HEK293 (cell line): ENCODE results near the gene PPP3CA.

Source experiments
- HOXA7 ChIP-seq: sonication (generic); formaldehyde crosslinking; IDR thresholded peaks from 2 replicates; pipeline ENCODE4 v1.8.1; 2022; ENCODE audit warnings: missing genetic modification reagents, borderline replicate concordance
- SP2 ChIP-seq: fragments of 450-650 bp; formaldehyde crosslinking; IDR thresholded peaks from 2 replicates; pipeline ENCODE4 v1.5.1; 2016; ENCODE audit warnings: missing biosample characterization, missing genetic modification characterization
- TCF7L2 ChIP-seq: IDR thresholded peaks from 2 replicates; pipeline ENCODE4 v1.6.1; 2011; ENCODE audit warnings: low read depth, mild to moderate bottlenecking, inconsistent platforms, low read length, moderate library complexity, borderline replicate concordance
- ZIC2 ChIP-seq: fragments of 450-650 bp; formaldehyde crosslinking; IDR thresholded peaks from 2 replicates; pipeline ENCODE4 v1.5.1; 2016; ENCODE audit warnings: missing biosample characterization, missing genetic modification characterization
- ZNF169 ChIP-seq: fragments of 450-650 bp; formaldehyde crosslinking; IDR thresholded peaks from 2 replicates; pipeline ENCODE4 v1.5.1; 2016; ENCODE audit warnings: missing biosample characterization, missing genetic modification characterization
- ZNF274 ChIP-seq, 2 experiments: fragments of 200-500 bp in 1 of 2; fragments of 450-650 bp in 1 of 2; sonication (Bioruptor generic) in 1 of 2; formaldehyde crosslinking in 1 of 2; IDR thresholded peaks; 2 replicates each; pipeline versions ENCODE4 v1.5.1 to v1.6.1; 2014 to 2016; ENCODE audit warnings: borderline replicate concordance in 1 of 2, inconsistent platforms in 1 of 2, low read length in 1 of 2, missing biosample characterization in 1 of 2, missing genetic modification characterization in 1 of 2
- ZNF529 ChIP-seq: fragments of 450-650 bp; formaldehyde crosslinking; IDR thresholded peaks from 2 replicates; pipeline ENCODE4 v1.5.1; 2017; ENCODE audit warnings: missing genetic modification characterization, missing biosample characterization; ENCODE audit not compliant: insufficient replicate concordance
- TF ChIP-seq, protein P1 (sequence below): fragments of 450-650 bp; formaldehyde crosslinking; IDR thresholded peaks from 2 replicates; pipeline ENCODE4 v1.5.1; 2016; ENCODE audit warnings: missing biosample characterization, missing genetic modification characterization
- TF ChIP-seq, protein P2 (sequence below): IDR thresholded peaks from 2 replicates; pipeline ENCODE4 v1.6.1; 2011; ENCODE audit warnings: mild to moderate bottlenecking, low read depth, low read length, borderline replicate concordance
- TF ChIP-seq, protein P3 (sequence below): fragments of 450-650 bp; formaldehyde crosslinking; IDR thresholded peaks from 2 replicates; pipeline ENCODE4 v1.5.1; 2017; ENCODE audit warnings: missing biosample characterization, missing genetic modification characterization

DNA sequence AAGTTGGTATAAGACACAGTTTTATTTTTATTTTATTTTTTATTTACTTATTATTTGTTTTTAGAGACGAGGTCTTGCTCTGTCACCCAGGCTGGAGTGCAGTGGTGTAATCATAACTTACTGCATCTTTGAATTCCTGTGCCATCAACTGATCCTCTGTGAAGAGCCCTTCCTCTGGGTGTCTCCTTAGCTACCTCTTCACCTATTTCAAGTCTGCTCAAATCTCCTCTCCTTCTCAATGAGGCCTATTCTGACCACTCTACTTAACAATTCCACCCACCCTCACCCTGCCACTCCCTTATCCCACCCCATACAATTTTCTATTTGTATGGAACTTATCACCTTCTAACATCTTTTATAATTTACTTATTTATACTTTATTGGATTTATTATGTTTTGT lies 183.4 kb downstream of the PPP3CA start:
- TF ChIP-seq, protein P1, sequence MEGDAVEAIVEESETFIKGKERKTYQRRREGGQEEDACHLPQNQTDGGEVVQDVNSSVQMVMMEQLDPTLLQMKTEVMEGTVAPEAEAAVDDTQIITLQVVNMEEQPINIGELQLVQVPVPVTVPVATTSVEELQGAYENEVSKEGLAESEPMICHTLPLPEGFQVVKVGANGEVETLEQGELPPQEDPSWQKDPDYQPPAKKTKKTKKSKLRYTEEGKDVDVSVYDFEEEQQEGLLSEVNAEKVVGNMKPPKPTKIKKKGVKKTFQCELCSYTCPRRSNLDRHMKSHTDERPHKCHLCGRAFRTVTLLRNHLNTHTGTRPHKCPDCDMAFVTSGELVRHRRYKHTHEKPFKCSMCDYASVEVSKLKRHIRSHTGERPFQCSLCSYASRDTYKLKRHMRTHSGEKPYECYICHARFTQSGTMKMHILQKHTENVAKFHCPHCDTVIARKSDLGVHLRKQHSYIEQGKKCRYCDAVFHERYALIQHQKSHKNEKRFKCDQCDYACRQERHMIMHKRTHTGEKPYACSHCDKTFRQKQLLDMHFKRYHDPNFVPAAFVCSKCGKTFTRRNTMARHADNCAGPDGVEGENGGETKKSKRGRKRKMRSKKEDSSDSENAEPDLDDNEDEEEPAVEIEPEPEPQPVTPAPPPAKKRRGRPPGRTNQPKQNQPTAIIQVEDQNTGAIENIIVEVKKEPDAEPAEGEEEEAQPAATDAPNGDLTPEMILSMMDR (tag by site-specific recombination), result no peak
- TF ChIP-seq, protein P2, sequence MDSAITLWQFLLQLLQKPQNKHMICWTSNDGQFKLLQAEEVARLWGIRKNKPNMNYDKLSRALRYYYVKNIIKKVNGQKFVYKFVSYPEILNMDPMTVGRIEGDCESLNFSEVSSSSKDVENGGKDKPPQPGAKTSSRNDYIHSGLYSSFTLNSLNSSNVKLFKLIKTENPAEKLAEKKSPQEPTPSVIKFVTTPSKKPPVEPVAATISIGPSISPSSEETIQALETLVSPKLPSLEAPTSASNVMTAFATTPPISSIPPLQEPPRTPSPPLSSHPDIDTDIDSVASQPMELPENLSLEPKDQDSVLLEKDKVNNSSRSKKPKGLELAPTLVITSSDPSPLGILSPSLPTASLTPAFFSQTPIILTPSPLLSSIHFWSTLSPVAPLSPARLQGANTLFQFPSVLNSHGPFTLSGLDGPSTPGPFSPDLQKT, result no peak
- TF ChIP-seq, protein P3, sequence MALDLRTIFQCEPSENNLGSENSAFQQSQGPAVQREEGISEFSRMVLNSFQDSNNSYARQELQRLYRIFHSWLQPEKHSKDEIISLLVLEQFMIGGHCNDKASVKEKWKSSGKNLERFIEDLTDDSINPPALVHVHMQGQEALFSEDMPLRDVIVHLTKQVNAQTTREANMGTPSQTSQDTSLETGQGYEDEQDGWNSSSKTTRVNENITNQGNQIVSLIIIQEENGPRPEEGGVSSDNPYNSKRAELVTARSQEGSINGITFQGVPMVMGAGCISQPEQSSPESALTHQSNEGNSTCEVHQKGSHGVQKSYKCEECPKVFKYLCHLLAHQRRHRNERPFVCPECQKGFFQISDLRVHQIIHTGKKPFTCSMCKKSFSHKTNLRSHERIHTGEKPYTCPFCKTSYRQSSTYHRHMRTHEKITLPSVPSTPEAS (tag by site-specific recombination), result no peak
- TF ChIP-seq ZNF274 (IDR thresholded peaks at IDR 0.05; ENCODE audit: low read length) (no peak), ZNF274 (tag by site-specific recombination; IDR thresholded peaks at IDR 0.05; ENCODE audit: borderline replicate concordance) (no peak), ZNF529 (tag by site-specific recombination) (no peak), TCF7L2 (no peak), HOXA7 (CRISPR knock-in tag) (no peak), ZNF169 (no peak), ZIC2 (tag by site-specific recombination) (no peak), SP2 (no peak)
